CD4-positive, alpha-beta T cell treated with Interleukin-17A for 4 hours (primary cell): ENCODE data around the gene CRIP2.
A peak's percentile ranks its signal among the peaks of the same experiment; 100 is the strongest.

Experiments
- DNase-seq: peaks from one replicate; pipeline ENCODE4 v3.0.0-alpha.2; 2020; ENCODE audit warnings: mixed read lengths

CRIP2 gene

GRCh38 chr14:105474483-105475268 is at the start of gene CRIP2:
TSS of gene CRIP2 (plus strand) at chr14:105474821. CDS start at chr14:105474863, 42 bp downstream.
- DNase-seq = peak; percentile 68

GRCh38 chr14:105424861-105425260 is 49.8 kb upstream of the CRIP2 start:
- DNase-seq = no peak

GRCh38 chr14:105425823-105426247 is 48.8 kb upstream of the CRIP2 start:
- DNase-seq = no peak

- DNase-seq = no peak
Measured at GRCh38 chr14:105426416-105427130, 48.0 kb upstream of the CRIP2 start.

GRCh38 chr14:105427412-105427811 is 47.2 kb upstream of the CRIP2 start:
- no peak for DNase-seq

- DNase-seq = no peak
Measured at GRCh38 chr14:105427936-105428485, 46.6 kb upstream of the CRIP2 start.

GRCh38 chr14:105430042-105430441 is 44.6 kb upstream of the CRIP2 start:
- DNase-seq = no peak

- no peak for DNase-seq
Measured at GRCh38 chr14:105430565-105430964, 44.1 kb upstream of the CRIP2 start.

- DNase-seq = no peak
Measured at GRCh38 chr14:105431256-105431655, 43.4 kb upstream of the CRIP2 start.

- no peak for DNase-seq
Measured at GRCh38 chr14:105432657-105433056, 42.0 kb upstream of the CRIP2 start.

GRCh38 chr14:105433161-105433605 is 41.4 kb upstream of the CRIP2 start:
- DNase-seq = no peak

GRCh38 chr14:105436402-105436801 is 38.2 kb upstream of the CRIP2 start:
- DNase-seq = no peak

- no peak for DNase-seq
Measured at GRCh38 chr14:105436891-105437722, 37.5 kb upstream of the CRIP2 start.

GRCh38 chr14:105437723-105438500 is 36.7 kb upstream of the CRIP2 start:
- no peak for DNase-seq

- no peak for DNase-seq
Measured at GRCh38 chr14:105439179-105439578, 35.4 kb upstream of the CRIP2 start.

- no peak for DNase-seq
Measured at GRCh38 chr14:105439710-105440553, 34.7 kb upstream of the CRIP2 start.

GRCh38 chr14:105440554-105440900 is 34.1 kb upstream of the CRIP2 start:
- DNase-seq = no peak

GRCh38 chr14:105440992-105441391 is 33.6 kb upstream of the CRIP2 start:
- DNase-seq = no peak

GRCh38 chr14:105442125-105442524 is 32.5 kb upstream of the CRIP2 start:
- no peak for DNase-seq

GRCh38 chr14:105442834-105443233 is 31.8 kb upstream of the CRIP2 start:
- DNase-seq = no peak

GRCh38 chr14:105444859-105445258 is 29.8 kb upstream of the CRIP2 start:
- no peak for DNase-seq
